Stimulated activated CD4-positive, alpha-beta T cell treated with anti-CD3 and anti-CD28 coated beads, Interleukin-2, amount 100 ng/mL, for 48 hours (primary cell): ENCODE results near the gene WNT2B.
"Not testable (repeated sequence)": the region's sequence is repeated elsewhere in the genome, so short reads cannot be mapped to it uniquely, and the experiment has no call there.

ENCODE experiments used
- DNase-seq, 2 donors: peaks; one replicate each; pipeline ENCODE4 v3.0.0-alpha.2; 2020

Gene WNT2B

DNA sequence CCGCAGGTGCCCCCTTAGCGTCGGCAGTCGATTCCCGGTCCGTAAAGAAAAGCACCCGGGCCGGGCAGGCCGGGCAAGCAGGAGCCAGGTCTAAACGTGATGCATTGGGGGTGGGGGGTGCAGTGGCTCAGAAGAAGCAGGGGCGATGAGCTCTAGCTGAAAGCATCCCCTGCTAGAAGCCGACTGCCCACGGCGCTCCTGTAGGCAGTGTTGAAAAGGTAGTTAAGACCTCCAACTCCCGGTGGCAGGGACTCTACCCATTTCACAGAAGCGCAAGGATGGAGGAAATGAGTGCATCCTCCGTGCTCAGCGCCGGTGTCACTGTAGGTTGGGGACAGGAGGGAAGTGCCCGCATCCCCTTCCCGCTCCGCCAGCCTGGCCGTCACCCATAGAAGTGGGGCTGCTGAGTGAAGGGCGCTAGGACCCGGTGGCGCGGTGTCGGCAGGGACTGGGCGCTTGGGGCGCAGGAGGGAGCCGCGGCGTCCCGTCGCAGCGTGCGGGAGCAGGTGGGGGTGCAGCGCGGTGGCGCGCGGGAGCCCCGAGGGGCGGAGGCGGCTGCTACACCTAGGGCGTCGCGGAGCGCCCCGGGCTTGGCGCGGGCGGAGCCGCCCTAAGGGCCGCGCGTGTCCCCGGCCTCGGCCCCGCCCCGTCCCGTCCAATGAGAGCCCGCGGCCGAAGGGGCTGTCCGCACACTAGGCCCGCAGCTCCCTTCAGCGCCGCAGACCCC, at the start of gene WNT2B:
TSS of gene WNT2B (plus strand) at position 688 of the 727 bp plus-strand sequence. CDS start 298 bp downstream, outside the sequence.
- DNase-seq, result peak; percentile 23 to 37

DNA sequence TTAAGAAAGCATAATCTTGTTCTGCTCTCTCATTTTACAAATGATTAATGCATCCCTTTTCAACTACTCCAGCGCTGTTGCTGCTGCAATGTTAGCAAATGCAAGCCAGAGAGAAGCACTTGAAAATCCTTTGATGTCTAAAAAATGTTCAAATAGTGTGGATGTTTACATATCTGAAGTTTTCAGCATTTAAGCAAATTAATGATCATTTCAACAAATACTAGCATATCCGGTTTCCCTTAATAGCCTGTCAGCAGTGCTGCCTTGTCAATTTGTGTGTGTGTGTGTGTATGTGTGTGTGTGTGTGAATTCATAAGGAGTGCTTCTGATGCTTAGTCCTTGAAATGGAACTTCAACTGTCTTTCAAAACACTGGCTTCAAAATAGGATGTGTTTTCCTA, 48.1 kb upstream of the WNT2B start:
- no peak for DNase-seq

DNA sequence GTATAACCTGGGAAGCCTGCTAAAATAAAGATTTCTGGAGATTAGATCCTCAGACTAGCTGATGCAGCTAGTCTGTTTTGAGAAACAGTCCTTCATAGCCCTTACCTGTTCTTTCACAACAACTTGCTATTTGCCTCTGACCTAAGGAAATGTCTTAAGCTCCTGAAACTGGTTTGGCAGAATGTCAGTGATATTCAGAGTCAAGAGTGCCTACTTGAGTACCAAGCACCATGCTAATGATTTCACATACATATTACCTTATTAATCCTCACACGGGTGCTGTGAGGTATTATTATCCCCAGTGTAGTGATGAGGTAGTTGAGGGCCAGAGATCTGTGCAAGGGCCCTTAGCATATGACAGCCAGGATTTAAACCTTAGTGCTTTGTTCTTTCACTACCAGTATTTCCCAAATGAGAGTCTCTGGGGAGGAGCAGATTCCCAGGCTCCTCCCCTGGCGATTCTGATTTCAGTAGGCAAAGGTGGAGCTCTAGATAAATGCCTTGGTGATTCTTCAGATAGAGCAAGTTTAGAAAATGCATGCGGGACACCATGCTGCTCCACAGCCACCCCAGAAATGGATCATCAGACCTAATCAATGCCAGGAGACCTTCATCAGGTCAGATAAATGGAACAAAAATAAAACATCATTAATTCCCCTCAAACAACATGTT, 47.4 kb upstream of the WNT2B start:
- no peak for DNase-seq

DNA sequence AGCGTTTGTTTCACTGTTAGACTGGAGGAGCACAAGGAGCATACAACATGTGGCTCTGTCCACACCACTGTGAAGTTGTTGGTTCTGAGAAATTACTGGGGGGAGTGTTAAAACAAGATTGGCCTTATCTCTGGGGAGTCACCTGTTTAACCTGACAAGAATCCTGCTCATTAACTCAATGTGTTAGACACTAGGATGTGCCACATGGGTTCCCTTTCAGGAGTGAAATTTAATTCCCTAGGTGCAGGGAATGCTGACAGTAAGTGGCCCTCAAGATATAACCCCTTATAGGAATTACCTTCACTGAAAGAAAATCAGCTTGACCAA, 45.8 kb upstream of the WNT2B start:
- DNase-seq, result no peak

DNA sequence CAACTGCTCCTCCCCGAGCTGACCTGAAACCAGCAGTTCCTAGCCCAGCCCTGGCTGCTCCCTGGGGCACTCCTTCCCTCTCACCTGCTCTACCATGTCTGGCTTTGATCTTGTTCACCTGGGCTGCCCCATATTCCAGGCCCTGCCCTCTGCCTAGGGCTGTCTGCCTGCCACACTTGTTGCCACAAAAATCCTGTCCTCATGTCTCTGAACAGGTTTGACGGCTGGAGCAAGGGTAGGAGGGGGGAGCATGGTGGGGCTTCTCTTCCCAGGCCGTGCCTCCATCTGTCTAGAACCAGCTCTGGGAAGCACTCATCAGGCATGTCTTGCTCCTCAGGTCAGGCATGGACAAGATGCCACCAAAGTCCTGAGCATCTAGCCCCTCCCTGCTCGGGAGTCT, 44.3 kb upstream of the WNT2B start:
- no peak for DNase-seq

DNA sequence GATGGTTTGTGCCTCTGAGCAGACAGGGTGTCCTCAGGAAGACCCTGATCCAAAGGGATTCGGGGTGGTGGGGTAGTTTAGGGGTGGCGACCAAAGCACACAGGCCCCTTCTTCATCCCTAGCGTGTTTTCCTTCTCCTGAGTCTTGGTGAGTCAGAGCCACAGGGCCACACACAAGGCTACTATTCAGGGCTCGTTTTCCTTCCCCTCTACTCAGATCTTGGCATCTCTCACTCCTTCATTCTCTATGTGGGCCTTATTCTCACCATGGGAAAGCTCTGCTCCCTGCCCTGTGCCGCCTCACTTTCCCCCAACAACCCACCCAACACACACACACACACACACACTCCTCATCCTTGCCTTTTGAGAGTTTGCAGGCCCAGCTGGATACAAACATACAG, 43.6 kb upstream of the WNT2B start:
- no peak for DNase-seq

DNA sequence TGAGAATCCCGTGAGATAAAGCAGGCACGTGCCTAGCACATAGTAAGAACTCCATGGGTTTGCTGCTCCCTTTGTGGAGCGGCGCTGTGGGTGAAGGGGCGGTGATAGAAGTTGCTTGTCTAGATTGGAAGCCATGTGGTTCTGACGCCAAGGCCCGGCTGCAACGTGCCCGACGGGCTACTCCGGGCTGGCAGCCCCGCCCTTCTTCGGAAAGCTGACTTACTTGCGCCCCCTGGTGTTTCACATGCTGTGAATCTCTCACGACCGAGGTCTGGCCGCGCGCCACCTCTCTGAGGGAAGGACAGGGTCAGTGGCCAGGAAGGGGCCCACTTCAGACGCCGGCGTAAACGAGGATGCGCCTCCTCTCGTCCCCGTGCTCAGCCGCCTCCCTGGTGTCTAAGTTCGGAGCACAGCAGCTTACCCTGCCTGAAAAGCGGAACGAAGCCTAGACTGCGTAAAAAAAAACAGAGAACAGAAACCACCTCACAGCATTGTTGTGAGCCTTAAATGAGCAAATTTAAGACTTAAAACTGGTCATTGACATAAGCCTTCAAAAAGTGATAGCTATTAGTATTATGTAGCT, 42.6 kb upstream of the WNT2B start:
- DNase-seq, result peak; percentile 89 to 91

DNA sequence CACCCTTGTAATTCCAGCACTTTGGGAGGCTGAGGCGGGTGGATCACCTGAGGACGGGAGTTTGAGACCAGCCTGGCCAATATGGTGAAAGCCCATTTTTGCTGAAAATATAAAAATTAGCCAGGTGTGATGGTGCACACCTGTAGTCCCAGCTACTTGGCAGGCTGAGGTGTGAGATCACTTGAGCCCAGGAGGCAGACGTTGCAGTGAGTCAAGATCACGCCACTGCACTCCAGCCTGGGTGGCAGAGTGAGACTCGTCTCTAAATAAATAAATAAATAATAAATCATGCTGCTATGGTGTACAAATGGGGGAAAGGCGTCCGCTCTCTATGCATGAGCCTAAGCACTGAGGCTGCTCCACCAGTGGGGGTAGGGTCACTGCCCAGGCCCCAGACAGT, 38.4 kb upstream of the WNT2B start:
- not testable (repeated sequence) for DNase-seq

DNA sequence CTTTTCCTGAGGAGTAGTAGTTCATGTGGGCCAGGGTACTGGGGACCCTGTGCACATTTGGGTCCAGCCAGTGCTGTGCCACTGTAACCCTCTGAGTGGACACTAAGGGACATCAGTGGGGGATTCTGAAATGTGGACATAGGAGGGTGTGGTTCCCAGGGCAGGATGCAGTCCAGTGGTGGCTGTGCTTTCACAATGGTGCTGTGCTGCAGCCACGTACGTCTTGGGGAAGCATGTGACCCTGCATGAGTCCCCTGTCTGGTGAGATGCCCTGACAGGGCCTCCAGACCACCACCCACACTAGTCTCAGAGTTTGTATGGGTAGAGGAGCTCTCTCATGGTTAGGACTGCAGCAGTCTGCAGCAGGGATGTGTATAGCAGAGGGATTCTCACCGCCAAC, 37.8 kb upstream of the WNT2B start:
- no peak for DNase-seq

DNA sequence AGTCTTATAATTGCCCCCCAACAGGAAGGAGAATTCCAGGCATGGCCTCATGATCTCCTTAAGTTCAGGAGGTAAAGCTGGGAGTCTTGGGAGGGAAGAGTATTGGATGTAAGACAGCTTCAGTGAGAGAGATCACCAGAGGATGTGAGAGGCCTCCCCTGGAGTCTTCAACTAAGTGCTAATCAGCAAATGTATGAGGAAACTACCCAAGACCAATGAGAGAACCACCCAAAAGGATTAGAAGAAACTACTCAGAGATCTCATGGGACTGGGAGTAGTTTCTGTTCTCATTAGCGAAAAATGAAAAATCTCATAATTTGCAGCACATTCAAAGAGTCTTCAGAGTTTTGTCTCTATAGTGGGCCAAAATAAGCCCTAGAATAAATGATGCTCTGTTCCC, 36.6 kb upstream of the WNT2B start:
- no peak for DNase-seq

DNA sequence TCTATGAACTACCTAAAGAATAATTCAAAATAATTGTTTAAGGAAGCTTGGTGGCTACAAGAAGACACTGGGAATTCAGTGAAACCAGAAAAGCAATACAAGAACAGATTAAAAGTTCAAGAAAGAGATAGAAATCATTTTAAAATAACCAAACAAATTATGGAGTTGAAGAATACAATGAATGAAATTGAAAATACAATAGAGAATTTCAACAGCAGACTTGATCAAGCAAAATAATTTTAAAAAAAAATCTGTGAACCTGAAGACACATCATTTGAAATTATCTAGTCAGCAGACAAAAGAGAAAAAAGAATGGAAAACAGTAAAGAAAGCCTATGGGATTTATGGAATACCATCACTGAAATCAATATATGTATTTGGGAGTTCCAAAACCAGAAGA, 31.2 kb upstream of the WNT2B start:
- no peak for DNase-seq

DNA sequence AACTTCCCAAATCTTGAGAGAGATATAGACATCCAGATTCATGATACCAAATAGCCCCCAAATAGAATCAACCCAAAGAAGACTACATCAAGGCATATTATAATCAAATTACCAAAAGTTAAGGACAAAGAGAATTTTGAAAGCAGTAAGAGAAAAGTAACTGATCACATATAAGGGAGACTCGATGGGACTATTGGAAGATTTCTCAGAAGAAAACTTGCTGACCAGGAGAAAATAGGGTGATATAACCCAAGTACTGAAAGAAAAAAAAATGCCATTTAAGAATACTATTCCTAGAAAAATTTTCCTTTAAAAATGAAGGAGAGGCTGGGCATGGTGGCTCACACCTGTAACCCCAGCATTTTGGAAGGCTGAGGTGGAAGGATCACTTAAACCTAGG, 30.5 kb upstream of the WNT2B start:
- no peak for DNase-seq

DNA sequence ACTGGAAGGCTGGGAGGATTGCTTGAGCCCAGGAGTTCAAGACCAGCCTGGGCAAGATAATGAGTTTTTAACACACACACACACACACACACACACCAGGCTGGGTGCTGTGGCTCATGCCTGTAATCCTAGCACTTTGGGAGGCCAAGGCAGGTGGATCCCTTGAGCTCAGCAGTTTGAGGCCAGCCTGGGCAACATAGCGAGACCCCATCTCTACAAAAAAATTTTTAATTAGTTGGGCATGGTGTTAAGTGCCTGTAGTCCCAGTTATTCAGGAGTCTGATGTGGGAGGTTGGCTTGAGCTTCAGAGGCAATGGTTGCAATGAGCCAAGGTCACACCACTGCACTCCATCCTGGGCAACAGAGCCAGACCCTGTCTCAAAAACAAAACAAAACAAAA, 22.7 kb upstream of the WNT2B start:
- DNase-seq, result not testable (repeated sequence)

DNA sequence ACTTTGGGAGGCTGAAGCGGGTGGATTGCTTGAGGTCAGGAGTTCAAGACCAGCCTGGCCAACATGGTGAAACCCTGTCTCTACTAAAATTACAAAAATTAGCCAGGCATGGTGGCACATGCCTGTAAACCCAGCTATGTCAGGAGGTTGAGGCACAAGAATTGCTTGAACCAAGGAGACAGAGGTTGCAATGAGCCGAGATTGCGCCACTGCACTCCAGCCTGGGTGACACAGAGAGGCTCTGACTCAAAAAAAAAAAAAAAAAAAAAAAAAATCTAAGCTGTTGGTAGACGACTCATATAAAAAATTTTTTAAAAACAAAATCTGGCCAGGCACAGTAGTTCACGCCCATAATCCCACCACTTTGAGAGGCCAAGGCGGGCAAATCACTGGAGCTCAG, 21.1 kb upstream of the WNT2B start:
- DNase-seq, result not testable (repeated sequence)

DNA sequence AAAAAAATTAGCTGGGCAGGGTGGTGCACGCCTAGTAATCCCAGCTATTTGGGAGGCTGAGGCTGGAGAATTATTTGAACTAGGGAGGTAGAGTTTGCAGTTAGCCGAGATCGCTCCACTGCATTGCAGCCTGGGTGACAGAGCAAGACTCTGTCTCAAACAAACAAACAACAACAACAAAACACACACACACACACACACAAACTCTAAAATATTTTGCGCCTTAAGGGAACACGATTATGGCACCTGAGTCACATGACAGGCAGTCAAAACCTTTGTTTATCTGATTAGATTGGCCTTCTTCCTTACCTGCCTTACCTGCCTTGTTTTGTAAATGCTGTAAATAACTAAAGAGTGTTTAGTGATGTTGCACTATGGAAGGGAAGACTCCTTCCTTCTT, 20.6 kb upstream of the WNT2B start:
- DNase-seq, result no peak

DNA sequence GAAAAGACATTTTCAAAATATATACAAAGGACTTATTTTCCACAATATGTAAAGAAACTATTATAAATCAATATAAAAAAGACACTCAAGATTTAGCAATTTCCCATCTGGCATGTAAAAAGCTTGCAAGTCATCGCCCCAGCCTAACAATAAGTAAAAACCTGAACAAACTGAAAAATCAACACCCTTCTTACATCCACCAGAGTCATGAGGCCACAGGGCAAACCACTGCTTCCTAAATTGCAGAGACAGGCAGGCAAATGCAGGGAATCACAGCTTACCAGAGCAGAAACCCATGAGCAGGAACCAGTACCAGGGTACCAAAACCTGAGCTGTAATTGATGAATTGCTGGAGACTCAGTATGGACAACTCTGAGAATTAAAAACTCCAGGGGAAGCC, 16.7 kb upstream of the WNT2B start:
- DNase-seq, result no peak

DNA sequence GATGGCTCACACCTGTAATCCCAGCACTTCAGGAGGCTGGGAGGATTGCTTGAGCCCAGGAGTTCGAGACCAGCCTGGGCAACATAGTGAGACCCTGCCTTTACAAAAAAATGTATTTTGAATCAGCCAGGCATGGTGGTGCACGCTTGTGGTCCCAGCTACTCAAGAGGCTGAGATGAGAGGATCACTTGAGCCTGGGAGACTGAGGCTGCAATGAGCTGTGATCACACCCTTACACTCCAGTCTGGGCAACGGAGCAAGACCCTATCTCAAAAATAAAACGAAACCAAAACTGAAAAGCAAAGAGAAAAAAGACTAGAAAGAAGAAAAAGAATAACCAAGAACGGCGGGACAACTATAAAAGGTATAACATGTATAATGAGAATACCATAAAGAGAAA, 15.4 kb upstream of the WNT2B start:
- no peak for DNase-seq

DNA sequence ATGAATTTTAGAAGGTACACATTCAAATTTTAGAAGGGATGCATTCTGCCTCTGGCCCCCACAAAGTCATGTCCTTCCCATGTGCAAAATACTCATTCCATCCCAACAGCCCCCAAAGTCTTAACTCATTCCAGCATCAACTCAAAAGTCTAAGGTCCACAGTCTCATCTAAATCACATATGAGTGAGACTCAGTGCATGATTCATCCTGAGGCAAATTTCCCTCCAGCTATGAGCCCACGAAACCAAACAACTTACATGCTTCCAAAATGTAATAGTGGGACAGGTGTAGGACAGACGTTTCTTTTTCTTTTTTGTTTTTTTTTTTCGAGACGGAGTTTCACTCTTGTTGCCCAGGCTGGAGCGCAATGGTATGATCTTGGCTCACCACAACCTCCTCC, 12.5 kb upstream of the WNT2B start:
- DNase-seq, result no peak

DNA sequence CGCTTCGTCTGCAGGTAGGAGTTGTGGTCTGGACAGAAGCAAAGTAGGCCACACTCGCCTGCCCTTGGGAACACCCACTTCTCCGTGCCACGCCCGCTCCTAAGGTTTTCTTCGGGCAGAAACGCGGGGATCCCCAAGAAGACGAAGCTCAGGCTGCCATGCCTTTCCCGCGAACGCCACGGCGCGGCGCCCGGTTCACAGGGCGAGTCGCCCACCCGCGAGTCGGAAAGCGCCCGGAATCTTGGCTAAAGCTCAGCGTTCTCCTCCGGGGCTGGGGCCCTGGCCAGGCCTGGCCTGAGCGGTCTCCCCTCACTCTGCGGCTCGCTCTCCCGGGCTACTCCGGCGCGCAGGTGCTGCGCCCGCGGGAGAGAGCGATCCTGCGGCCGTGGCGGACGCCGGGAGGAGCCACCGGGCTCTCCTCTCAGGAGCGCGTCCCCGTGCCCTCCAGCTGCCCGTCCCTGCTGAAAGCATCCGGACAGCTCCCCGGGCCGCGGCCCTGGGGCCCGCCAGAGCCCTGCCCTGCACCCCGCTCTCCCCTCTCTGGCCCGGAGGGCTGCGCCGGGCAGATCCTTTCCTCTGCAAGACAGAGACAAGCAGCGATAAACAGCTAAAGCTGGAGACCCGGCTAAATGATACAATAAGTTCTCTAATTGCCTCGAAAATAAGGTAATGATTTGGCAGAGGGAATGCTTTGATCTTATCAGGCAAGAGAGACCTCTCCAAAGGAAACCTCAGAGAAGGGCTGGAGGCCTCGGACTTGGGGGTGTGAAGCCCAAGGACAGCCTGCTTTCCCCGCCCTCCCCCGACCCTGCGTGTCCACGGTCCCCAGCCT, 6.7 kb upstream of the WNT2B start:
- DNase-seq, result peak; percentile 46 to 51

DNA sequence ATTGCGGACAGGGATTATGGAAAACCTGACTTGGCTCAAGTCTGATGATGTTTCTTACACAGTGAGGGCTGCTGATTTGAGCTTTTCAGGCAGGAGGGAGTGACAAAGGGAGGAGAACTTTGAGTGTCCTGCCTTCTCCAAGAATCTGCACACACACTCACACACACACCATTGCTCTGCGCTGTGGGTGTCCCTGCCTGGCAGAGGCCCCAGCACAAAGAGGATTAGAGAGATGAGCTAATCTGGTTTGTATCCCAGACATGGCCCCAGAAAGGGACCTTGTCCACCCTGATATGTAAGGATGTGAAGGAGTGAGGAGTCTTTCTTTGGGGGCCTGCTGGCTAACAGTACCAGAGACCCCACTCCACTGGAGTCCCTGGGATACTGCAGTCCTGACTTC, 5.9 kb upstream of the WNT2B start:
- no peak for DNase-seq

DNA sequence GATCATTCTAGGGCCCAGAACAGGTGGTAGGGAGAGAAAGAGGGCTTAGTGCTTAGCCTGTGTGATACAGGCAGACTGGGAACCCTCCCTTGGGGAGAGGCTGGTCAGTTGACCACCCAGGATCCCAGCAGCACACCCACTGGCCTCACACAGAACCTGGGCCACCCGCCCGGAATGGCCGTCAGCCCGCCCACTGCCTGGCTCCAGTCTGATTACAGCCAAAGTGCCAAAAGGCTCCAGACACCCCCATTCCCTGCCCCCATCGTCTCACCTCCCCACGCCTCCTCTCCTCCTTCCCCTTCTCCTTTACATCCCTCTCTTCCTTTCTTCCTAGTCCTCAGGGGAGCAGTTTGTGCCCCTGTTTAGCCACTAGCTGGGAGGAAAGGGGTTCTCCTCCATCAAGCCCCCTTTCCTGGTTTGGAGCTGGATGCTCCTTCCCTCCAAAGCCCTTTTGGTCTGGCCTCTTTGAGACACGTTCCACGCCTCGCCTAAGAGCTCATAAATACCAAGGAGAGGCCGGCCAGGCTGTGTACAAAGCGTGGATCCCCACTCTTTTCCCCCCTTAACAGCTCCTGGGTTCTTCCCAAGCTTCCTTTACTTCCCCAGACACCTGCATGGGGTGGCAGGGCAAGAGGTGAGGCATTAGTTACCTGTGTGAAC, 4.6 kb upstream of the WNT2B start:
- no peak for DNase-seq

DNA sequence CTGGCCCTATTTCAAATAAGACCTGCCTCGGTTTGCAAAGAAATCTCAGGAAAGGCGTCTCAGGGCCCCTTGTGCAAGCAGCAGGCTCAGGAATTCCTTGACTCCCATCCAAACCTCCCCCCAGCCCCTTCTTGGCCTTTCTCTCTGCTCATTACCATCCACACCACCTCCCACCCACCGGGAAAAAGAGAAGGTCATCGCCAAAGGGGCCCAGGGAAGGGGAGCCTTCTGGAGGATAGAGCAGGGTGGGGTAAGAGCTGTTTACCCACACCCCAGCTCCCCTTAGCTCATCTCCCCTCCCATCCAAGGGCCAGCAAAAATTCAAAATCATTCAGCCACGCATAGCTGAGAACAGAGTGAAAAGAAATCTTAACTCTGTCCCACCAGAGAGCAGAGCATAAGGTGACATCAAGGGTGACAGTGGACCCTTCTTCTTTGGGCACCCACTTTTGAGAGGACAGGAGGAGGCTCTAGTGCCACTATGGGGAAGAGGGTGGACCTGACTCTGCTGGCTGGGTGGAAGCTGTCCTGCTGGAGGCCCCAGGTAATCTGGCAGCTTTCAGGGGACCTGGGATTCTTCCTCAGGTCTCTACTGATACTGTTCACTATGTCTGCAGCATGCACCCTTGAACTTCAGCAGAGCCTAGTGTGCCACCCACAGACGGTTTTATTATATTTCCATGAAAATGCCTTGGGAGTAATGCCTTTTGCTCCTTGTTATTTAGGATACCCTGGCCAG, 3.9 kb upstream of the WNT2B start:
- no peak for DNase-seq
